ENCODE measurements around the gene DNAJC30.

The DNAJC30 gene

DNA sequence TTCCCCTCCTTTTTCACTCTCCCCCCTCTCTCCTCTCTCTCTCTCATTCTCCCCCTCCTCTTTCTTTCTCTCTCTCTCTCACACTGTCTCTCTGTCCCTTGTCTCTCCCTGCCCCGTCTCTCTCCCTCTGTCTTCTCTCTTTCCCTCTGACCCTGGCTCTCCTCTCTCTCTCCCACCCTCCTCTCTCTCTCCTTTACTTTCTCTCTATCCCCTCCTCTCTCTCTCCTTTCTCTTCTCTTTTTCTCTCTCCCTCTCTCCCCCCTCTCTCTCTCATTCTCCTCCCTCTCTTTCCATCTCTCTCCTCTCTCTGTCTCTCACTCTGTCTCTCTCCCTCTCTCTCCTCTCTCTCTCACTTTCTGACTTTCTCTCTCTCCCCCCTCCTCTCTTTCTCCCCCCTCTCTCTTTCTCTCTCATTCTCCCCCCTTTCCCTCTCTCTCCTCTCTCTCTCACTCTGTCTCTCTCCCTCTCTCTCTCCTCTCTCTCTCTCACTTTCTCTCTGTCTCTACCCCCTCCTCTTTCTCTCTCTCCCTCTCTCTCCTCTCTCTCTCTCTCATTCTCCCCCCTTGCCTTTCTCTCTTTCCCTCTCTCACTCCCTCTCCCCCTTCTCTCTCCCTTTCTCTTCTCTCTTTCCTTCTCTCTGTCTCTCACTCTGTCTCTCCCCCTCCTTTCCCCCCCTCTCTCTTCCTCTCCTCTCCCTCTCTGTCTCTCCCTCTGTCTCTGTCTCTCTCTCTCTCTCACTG is 34.5 kb downstream of the DNAJC30 start:
- no peak for DNase-seq (ENCODE audit: low read depth in 2 of 2)

DNA sequence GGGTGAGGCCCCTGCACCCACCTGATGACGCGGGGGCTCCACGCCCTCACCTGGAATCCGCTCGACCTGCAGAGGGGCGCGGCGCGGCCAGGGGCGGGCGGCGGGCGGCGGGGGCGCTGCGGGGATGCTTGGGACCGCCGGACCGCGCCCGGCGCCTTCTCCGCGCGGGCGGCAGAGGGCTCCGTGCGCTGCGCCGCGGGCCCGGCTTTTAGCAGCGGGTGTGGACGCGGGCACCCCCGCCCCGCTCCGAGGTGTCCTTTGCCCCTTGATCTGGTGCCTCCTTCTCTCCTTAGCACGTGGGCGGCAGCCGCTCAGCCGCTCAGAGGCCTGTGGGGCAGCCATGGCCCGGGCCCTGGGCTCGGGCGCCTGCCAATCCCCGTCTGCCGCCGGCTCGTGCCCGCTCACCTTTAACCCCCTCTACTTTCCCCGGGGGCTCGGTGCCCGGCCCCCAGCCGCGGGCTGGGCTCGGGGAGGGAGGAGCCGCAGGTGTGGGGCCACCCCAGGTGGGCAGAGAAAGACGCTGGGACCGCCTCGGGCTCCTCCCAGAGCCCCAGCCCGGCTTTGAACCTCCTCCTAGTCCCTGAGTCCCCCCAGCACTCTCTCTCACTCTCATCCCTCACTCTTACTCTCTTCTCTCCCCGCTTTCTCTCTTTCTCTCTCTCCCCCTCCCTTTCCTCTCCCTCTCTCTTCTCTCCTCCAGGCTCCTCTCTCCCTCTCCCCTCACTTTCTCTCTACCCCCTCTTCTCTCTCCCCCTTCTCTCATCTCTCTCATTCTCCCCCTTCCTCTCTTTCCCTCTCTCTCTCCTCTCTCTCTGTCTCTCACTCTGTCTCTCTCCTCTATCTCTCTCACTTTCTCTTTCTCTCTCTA is 35.3 kb downstream of the DNAJC30 start:
- no peak for DNase-seq (ENCODE audit: low read depth in 2 of 2)

DNA sequence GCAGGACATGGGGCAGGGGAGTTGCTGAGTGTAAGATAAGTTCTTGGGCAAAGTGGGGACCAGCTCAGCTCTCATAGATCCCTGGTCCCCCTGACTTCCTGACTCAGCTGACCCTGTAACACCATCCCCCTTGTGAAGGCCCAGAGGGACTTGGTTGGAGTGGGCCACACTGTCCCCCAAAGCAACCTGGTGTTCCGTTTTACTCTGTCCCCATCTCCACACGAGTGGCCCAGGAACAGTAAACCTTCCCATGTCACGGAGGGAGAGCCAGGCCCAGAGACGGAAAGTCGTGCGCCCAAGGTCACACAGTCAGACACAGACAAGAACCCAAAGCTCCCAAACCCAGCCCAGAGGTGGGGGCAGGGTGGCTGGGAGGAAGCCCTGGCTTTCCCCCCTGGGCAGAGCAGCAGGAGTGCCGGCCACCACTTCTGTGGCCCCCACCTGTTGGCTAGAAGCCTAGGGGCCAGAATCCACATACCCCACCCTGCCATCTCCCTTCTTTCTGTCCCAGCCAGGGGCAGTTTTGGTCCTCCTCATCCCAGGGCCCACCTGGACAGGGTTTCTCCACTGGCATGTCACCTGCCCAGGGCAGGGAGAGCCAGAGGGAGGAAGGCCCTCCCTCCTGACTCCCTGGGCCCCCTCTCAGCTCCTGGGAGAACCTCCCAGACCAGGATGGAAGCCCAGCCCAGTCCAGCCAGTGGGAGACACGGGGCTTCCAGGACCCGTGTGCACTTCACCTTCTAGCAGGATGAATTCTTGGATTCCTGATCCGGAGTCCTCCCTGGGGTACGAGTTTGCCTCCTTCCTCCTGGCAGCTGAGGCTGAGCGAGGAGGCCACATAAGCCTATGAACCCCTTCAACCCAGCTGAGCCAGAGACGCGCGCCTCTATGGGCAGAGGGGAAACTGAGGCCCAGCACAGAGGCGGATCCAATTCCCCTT is 36.2 kb downstream of the DNAJC30 start:
- DNase-seq (ENCODE audit: low read depth in 2 of 2) = no peak

DNA sequence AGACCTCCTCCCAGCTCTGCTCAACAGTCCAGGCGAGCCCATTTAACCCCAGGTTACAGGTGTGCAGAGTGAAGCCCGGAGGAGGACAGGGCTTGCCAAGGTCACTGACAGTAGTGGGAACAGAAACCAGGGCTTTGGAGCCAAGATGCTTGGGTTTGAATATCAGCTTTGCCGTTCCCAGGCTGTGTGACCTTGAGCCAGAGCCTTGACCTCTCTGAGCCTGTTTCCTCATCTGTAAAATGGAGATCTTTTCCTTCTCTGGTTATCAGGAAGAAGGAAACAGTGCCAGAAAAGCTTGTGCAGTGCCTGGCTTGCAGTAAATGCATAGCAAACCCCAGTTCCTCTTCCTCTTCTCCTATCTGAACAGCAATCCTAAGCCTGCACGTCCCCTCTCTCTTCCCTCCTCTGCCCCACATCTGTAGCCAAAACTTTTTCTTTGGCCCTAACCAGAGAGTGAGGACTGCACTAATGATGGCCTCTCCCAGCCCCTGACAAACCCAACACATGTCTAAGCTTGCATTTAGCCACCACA is 37.5 kb downstream of the DNAJC30 start:
- DNase-seq (ENCODE audit: low read depth in 2 of 2) = no peak

DNA sequence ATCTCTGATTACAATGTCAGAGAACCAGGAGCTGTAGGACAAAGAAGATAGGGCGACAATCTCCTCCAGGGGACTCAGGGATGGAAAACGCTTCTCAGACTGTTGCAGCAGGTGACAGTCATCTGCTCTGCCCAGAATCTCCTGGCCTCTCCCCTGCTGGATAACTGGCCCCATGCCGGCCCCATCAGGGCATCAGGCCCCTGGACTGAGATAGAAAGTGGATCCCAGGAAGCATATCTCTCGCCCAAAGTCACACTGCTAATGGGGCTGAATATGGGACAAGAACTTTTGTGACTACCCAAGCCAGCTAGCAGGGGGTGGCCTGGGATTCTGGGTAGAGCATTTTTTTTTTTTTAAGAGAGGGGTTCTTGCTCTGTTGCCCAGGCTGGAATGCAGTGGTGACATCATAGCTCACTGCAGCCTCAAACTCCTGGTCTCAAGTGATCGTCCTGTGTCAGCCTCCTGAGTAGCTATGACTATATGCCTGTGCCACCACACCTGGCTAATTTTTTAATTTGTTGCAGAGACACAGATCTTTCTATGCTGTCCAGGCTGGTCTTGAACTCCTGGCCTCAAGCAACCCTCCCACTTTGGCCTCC is 38.5 kb downstream of the DNAJC30 start:
- DNase-seq (ENCODE audit: low read depth in 2 of 2) = no peak

DNA sequence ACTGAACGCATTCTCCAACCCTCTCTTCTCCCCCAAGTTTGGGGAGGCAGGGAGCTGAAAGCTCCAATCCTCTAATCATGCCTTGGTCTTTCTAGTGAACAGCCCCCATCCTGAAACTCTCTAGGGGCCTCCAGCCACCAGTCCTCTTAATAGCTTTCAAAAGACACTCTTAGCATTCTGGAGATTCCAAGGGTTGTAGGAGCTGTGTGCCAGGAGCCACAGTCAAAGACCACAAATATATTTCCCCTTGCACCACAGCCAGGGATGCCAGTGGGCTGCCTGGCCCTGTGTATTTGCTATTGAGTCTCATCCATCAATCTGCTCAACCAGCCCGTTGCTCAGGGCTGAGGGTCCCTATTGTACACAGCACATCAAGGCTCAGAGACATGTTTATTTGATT is 40.4 kb downstream of the DNAJC30 start:
- DNase-seq (ENCODE audit: low read depth in 2 of 2) = no peak

DNA sequence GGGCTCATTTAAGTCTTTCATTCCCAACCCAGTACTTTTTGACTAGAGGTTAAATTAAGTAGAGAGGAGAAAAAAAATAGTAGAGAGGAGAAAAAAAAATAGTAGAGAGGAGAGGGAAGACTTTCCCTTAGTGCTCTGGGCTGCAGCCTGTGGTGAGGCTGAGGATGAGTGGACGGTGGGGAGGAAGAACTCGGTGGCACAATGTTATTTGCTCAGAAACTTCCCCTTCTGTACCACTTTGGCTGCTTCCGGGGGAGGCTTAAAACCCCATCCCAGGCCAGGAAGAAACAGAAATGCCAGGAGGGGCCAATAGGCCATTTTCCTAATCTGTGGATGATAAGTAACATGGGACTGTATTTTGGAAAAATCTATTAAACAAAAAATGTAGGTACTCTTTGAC is 44.3 kb downstream of the DNAJC30 start:
- no peak for DNase-seq (ENCODE audit: low read depth in 2 of 2)

DNA sequence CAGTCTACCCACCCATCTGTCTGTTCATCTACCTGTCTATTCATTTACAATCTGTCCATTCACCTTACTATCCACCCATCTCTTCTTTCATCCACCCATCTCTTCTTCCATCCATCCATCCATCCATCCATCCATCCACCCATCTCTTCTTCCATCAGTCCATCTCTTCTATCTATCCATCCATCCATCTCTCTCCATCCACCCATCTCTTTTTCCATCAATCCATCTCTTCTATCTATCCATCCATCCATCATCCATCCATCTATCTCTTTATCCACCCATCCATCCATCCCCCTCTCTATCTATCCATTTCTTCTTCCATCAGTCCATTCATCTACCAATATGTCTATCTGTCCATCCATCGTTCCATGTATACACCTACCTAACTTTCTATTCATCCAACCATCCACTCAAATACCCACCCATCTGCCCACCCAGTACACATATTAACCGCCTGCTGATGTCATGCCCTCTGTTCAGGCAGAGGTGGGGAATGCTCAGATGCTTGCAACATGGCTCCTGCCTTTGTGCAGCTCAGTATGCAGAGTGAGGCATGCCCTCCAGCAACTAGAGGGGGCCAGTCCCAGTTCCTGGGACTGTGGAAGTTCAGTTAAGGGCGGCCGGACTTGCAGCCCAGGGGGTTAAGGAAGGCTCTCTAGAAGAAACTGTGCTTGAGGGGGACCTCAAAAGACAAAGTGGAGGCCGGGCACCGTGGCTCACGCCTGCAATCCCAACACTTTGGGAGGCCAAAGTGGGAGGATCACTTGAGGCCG is 47.6 kb downstream of the DNAJC30 start:
- DNase-seq (ENCODE audit: low read depth in 2 of 2) = no peak

DNA sequence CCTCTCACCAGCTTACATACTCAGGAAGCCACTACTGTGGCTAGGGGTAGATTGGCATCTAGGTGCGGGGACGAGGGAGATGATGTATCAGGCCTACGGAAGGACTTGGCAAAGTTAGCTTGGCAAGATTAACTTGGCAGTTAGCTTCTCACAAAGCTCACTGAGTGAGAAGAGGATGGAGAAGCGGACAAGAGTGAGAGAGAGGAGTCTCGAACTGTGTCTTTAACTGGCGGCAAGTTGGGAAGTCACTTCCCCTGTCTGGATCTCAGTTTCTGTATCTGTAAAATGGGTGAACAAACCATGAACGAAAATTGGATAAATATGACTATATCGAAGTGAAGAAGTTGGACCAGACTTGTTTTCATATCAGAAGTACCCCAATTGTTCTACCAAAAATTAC is 49.4 kb downstream of the DNAJC30 start:
- DNase-seq (ENCODE audit: low read depth in 2 of 2) = no peak

DNA sequence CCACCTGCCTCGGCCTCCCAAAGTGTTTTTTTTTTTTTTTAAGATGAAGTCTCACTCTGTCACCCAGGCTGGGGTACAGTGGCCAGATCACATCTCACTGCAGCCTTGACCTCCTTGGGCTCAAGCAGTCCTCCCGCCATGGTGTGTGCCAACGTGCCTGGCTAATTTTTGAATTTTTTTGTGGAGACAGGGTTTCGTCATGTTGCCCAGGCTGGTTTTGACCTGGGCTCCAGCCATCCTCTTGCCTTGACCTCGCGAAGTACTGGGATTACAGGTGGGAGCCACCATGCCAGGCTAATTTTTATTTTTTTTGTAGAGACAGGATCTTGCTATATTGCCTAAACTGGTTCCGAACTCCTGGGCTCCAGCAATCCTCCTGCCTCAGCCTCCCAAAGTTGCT is 49.9 kb downstream of the DNAJC30 start:
- no peak for DNase-seq (ENCODE audit: low read depth in 2 of 2)

DNA sequence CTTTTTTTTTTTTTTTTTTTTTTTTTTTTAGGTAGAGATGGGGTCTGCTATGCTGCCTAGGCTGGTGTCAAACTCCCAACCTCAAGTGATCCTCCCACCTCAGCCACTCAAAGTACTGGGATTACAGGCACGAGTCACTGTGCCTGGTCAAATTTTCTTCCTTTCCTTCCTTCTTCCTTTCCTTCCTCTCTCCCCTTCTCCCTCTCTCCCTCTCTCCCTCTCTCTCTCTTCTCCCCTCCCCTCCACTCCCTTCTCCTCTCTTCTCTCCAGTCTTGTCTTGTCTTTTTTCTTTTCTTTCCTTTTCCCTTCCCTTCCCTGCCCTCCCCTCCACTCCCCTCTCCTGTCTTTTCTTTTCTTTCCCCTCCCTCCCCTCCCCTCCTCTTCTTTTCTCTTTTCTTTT is 51.7 kb downstream of the DNAJC30 start:
- no peak for DNase-seq (ENCODE audit: low read depth in 2 of 2)
